COLO829 (cell line): ENCODE data around the gene ADAM11.

Experiments
- DNase-seq: peaks from one replicate; pipeline ENCODE4 v3.0.0; 2012; ENCODE audit warnings: low spot score

The ADAM11 gene

GRCh38 chr17:44757045-44757917, 1.5 kb upstream of the ADAM11 start:
- DNase-seq, result no peak

- DNase-seq, result no peak
Measured at GRCh38 chr17:44757918-44758413, 822 bp upstream of the ADAM11 start.

GRCh38 chr17:44759086-44759915, 513 bp downstream of the ADAM11 start:
- DNase-seq, result no peak

- no peak for DNase-seq
Measured at GRCh38 chr17:44759916-44760243, 1.1 kb downstream of the ADAM11 start.

GRCh38 chr17:44760474-44761308, 1.9 kb downstream of the ADAM11 start:
- DNase-seq, result no peak

- DNase-seq, result no peak
Measured at GRCh38 chr17:44761932-44762810, 3.4 kb downstream of the ADAM11 start.

- DNase-seq, result no peak
Measured at GRCh38 chr17:44763170-44763569, 4.4 kb downstream of the ADAM11 start.

- DNase-seq, result no peak
Measured at GRCh38 chr17:44765965-44766364, 7.2 kb downstream of the ADAM11 start.

- no peak for DNase-seq
Measured at GRCh38 chr17:44766409-44767038, 7.7 kb downstream of the ADAM11 start.

- DNase-seq, result no peak
Measured at GRCh38 chr17:44767493-44767892, 8.7 kb downstream of the ADAM11 start.

GRCh38 chr17:44768505-44769142, 9.8 kb downstream of the ADAM11 start:
- DNase-seq, result no peak

GRCh38 chr17:44769230-44769629, 10.4 kb downstream of the ADAM11 start:
- no peak for DNase-seq

GRCh38 chr17:44769647-44770084, 10.9 kb downstream of the ADAM11 start:
- DNase-seq, result no peak

GRCh38 chr17:44770166-44770925, 11.6 kb downstream of the ADAM11 start:
- DNase-seq, result no peak

- no peak for DNase-seq
Measured at GRCh38 chr17:44772308-44773045, 13.7 kb downstream of the ADAM11 start.

- DNase-seq, result no peak
Measured at GRCh38 chr17:44773140-44773539, 14.4 kb downstream of the ADAM11 start.

- DNase-seq, result peak; percentile 92
Measured at GRCh38 chr17:44774271-44775135, 15.7 kb downstream of the ADAM11 start.
